Activated CD4-positive, alpha-beta memory T cell treated with anti-CD3 and anti-CD28 coated beads for 36 hours (primary cell): ENCODE data around the gene PHF21A. TPM values are rescaled to one million over a fixed set of nuclear protein-coding genes. Genes with fewer than 3 reads are reported as not detected.
"Not testable (repeated sequence)": the region's sequence is repeated elsewhere in the genome, so short reads cannot be mapped to it uniquely, and the experiment has no call there.

Experiments
- CTCF ChIA-PET: fragments of 350-600 bp; sonication (Branson Sonifier 250); formaldehyde crosslinking; loops from one replicate; lab custom pipeline; 2021; ENCODE audit warnings: antibody characterized with exemption, inconsistent platforms; lab: Charles Lee
- POLR2A ChIA-PET: fragments of 350-600 bp; sonication (Branson Sonifier 250); formaldehyde crosslinking; loops from one replicate; lab custom pipeline; 2021; ENCODE audit warnings: antibody characterized with exemption; lab: Charles Lee
- DNase-seq: peaks from one replicate; pipeline ENCODE4 v3.0.0-alpha.2; 2020
- H3K27ac Mint-ChIP-seq: one replicate; pipeline ENCODE4 v1.8.0; 2021; ENCODE audit warnings: mixed read lengths
- H3K27me3 Mint-ChIP-seq: one replicate; pipeline ENCODE4 v1.8.0; 2021; ENCODE audit warnings: mixed read lengths
- H3K36me3 Mint-ChIP-seq: one replicate; pipeline ENCODE4 v1.8.0; 2021; ENCODE audit warnings: mixed read lengths
- H3K4me1 Mint-ChIP-seq: one replicate; pipeline ENCODE4 v1.8.0; 2021; ENCODE audit warnings: low read depth, mixed read lengths
- H3K4me3 Mint-ChIP-seq: one replicate; pipeline ENCODE4 v1.8.0; 2021; ENCODE audit warnings: mild to moderate bottlenecking, mixed read lengths
- H3K9me3 Mint-ChIP-seq: one replicate; pipeline ENCODE4 v1.8.0; 2021; ENCODE audit warnings: mixed read lengths
- intact Hi-C: fragments of 100-400 bp; cut with micrococcal nuclease; formaldehyde crosslinking; loops from one replicate; pipeline ENCODE4 v1.15.1; 2023
- total RNA-seq, 2 experiments: library from RNA; stranded (reverse); gene quantifications; one replicate each; pipeline ENCODE4 v1.2.3, GENCODE V29; 2021

PHF21A gene
- total RNA-seq, 2 experiments from 2014 or later = 38.0 to 40.0 TPM

- intact Hi-C loops = no loop called here
- H3K9me3 Mint-ChIP-seq = no peaks in the 10 kb centered on the region
- H3K4me1 Mint-ChIP-seq = peaks cover 14% of the 10 kb centered on the region
- no peak for DNase-seq
- H3K4me3 Mint-ChIP-seq = no peak overlapping the region
- H3K36me3 Mint-ChIP-seq = no peaks in the 10 kb centered on the region
- ChIA-PET CTCF (no interaction called here), POLR2A (no interaction called here)
- H3K27ac Mint-ChIP-seq = no peak overlapping the region
- H3K27me3 Mint-ChIP-seq = no peaks in the 10 kb centered on the region
These were observed 123.7 kb downstream of the PHF21A start for GRCh38 chr11:45997599-45997998.

GRCh38 chr11:45995342-45995734 is 125.9 kb downstream of the PHF21A start:
- H3K4me1 Mint-ChIP-seq = peaks cover 19% of the 10 kb centered on the region
- H3K27me3 Mint-ChIP-seq = no peaks in the 10 kb centered on the region
- ChIA-PET CTCF (interaction anchor here (2.6 to 3.8 kb wide), 2 partner anchors 11 to 30 kb away, joined by 13 to 25 read pairs; no protein-coding TSS in a partner anchor), POLR2A (interaction anchor here (1.6 kb wide), 1 partner anchor 12 kb away, joined by 6 read pairs; no protein-coding TSS in a partner anchor)
- no peaks in the 10 kb centered on the region for H3K9me3 Mint-ChIP-seq
- no peak overlapping the region for H3K4me3 Mint-ChIP-seq
- no peak for DNase-seq
- no peaks in the 10 kb centered on the region for H3K36me3 Mint-ChIP-seq
- H3K27ac Mint-ChIP-seq = no peak overlapping the region
- intact Hi-C loops = no loop called here

GRCh38 chr11:45994371-45995341 is 126.6 kb downstream of the PHF21A start:
- peak; percentile 15 for DNase-seq

GRCh38 chr11:45993531-45994001 is 127.7 kb downstream of the PHF21A start:
- intact Hi-C loops = no loop called here
- Mint-ChIP-seq H3K27me3 (no peaks in the 10 kb centered on the region), H3K9me3 (no peaks in the 10 kb centered on the region), H3K4me3 (no peak overlapping the region), H3K36me3 (no peaks in the 10 kb centered on the region), H3K4me1 (peaks cover 21% of the 10 kb centered on the region), H3K27ac (no peak overlapping the region)
- ChIA-PET CTCF (interaction anchor here (0.8 to 3.8 kb wide), 6 partner anchors 8 to 151 kb away, joined by 3 to 25 read pairs (median 4); no protein-coding TSS in a partner anchor), POLR2A (interaction anchor here (1.3 kb wide), 1 partner anchor 11 kb away, joined by 5 read pairs; no protein-coding TSS in a partner anchor)
- DNase-seq = no peak

More at GRCh38 chr11:45994371-45995341, 126.6 kb downstream of the PHF21A start:
- H3K4me3 Mint-ChIP-seq = no peak overlapping the region
- no peaks in the 10 kb centered on the region for H3K27me3 Mint-ChIP-seq
- ChIA-PET POLR2A (interaction anchor here (1.3 to 1.6 kb wide), 2 partner anchors 12 kb away, joined by 5 to 6 read pairs; no protein-coding TSS in a partner anchor), CTCF (interaction anchor here (0.8 to 3.8 kb wide), 5 partner anchors 11 to 152 kb away, joined by 3 to 25 read pairs (median 5); no protein-coding TSS in a partner anchor)
- no peaks in the 10 kb centered on the region for H3K9me3 Mint-ChIP-seq
- no peaks in the 10 kb centered on the region for H3K36me3 Mint-ChIP-seq
- intact Hi-C loops = no loop called here
- H3K27ac Mint-ChIP-seq = no peak overlapping the region
- H3K4me1 Mint-ChIP-seq = peaks cover 21% of the 10 kb centered on the region

GRCh38 chr11:45988921-45989320 is 132.3 kb downstream of the PHF21A start:
- intact Hi-C loops = no loop called here
- Mint-ChIP-seq H3K4me3 (no peak overlapping the region), H3K36me3 (no peaks in the 10 kb centered on the region), H3K27me3 (no peaks in the 10 kb centered on the region), H3K4me1 (peaks cover 25% of the 10 kb centered on the region), H3K9me3 (no peaks in the 10 kb centered on the region), H3K27ac (no peak overlapping the region)
- POLR2A ChIA-PET = no interaction called here
- CTCF ChIA-PET = interaction anchor here (1.1 to 2.1 kb wide), 4 partner anchors 18 to 217 kb away, joined by 3 to 7 read pairs (median 4); no protein-coding TSS in a partner anchor
- no peak for DNase-seq

GRCh38 chr11:45985212-45985611 is 136.0 kb downstream of the PHF21A start:
- no peaks in the 10 kb centered on the region for H3K27me3 Mint-ChIP-seq
- ChIA-PET CTCF (no interaction called here), POLR2A (no interaction called here)
- no peaks in the 10 kb centered on the region for H3K9me3 Mint-ChIP-seq
- intact Hi-C loops = no loop called here
- H3K27ac Mint-ChIP-seq = peak overlapping the region; percentile 64
- no peak overlapping the region for H3K4me3 Mint-ChIP-seq
- no peak for DNase-seq
- H3K36me3 Mint-ChIP-seq = no peaks in the 10 kb centered on the region
- peaks cover 36% of the 10 kb centered on the region for H3K4me1 Mint-ChIP-seq

GRCh38 chr11:45984192-45984591 is 137.1 kb downstream of the PHF21A start:
- no peak overlapping the region for H3K27ac Mint-ChIP-seq
- H3K4me1 Mint-ChIP-seq = peaks cover 35% of the 10 kb centered on the region
- intact Hi-C loops = no loop called here
- no peaks in the 10 kb centered on the region for H3K27me3 Mint-ChIP-seq
- ChIA-PET CTCF (interaction anchor here (0.7 to 3.0 kb wide), 3 partner anchors 10 to 23 kb away, joined by 3 to 31 read pairs (median 11); no protein-coding TSS in a partner anchor), POLR2A (no interaction called here)
- H3K4me3 Mint-ChIP-seq = no peak overlapping the region
- H3K36me3 Mint-ChIP-seq = peaks cover 3% of the 10 kb centered on the region
- no peaks in the 10 kb centered on the region for H3K9me3 Mint-ChIP-seq
- DNase-seq = no peak

- H3K27ac Mint-ChIP-seq = peak overlapping the region; percentile 62
- POLR2A ChIA-PET = interaction anchor here (0.6 to 1.8 kb wide), 3 partner anchors 12 to 137 kb away, joined by 3 to 6 read pairs (median 3); no protein-coding TSS in a partner anchor
- CTCF ChIA-PET = interaction anchor here (0.7 to 3.0 kb wide), 4 partner anchors 11 to 325 kb away, joined by 3 to 31 read pairs (median 8); no protein-coding TSS in a partner anchor
- peaks cover 35% of the 10 kb centered on the region for H3K4me1 Mint-ChIP-seq
- DNase-seq = no peak
- intact Hi-C loops = no loop called here
- no peaks in the 10 kb centered on the region for H3K27me3 Mint-ChIP-seq
- no peaks in the 10 kb centered on the region for H3K9me3 Mint-ChIP-seq
- no peak overlapping the region for H3K4me3 Mint-ChIP-seq
- peaks cover 3% of the 10 kb centered on the region for H3K36me3 Mint-ChIP-seq
These were observed 137.8 kb downstream of the PHF21A start for GRCh38 chr11:45983471-45983845.

- ChIA-PET CTCF (interaction anchor here (1.2 to 3.0 kb wide), 5 partner anchors 9 to 325 kb away, joined by 3 to 31 read pairs (median 5); no protein-coding TSS in a partner anchor), POLR2A (interaction anchor here (1.0 to 1.8 kb wide), 3 partner anchors 11 to 17 kb away, joined by 3 to 6 read pairs (median 5); no protein-coding TSS in a partner anchor)
- peak; percentile 75 for DNase-seq
- peaks cover 4% of the 10 kb centered on the region for H3K36me3 Mint-ChIP-seq
- no peak overlapping the region for H3K4me3 Mint-ChIP-seq
- no peaks in the 10 kb centered on the region for H3K27me3 Mint-ChIP-seq
- peak overlapping the region; percentile 62 for H3K27ac Mint-ChIP-seq
- H3K9me3 Mint-ChIP-seq = no peaks in the 10 kb centered on the region
- intact Hi-C loops = no loop called here
- peaks cover 35% of the 10 kb centered on the region for H3K4me1 Mint-ChIP-seq
These were observed 138.4 kb downstream of the PHF21A start for GRCh38 chr11:45982656-45983470.

GRCh38 chr11:45981826-45982225 is 139.4 kb downstream of the PHF21A start:
- H3K4me1 Mint-ChIP-seq = peaks cover 35% of the 10 kb centered on the region
- intact Hi-C loops, H3K27ac Mint-ChIP-seq, H3K4me3 Mint-ChIP-seq, H3K36me3 Mint-ChIP-seq, POLR2A ChIA-PET, H3K9me3 Mint-ChIP-seq, DNase-seq, H3K27me3 Mint-ChIP-seq: not testable (repeated sequence)
- CTCF ChIA-PET = interaction anchor here (1.2 to 3.0 kb wide), 3 partner anchors 10 to 28 kb away, joined by 3 to 31 read pairs (median 3); no protein-coding TSS in a partner anchor

- Mint-ChIP-seq H3K9me3 (no peaks in the 10 kb centered on the region), H3K27me3 (no peaks in the 10 kb centered on the region), H3K36me3 (peaks cover 8% of the 10 kb centered on the region), H3K4me1 (no peaks in the 10 kb centered on the region), H3K27ac (no peak overlapping the region), H3K4me3 (no peak overlapping the region)
- CTCF ChIA-PET = interaction anchor here (2.1 kb wide), 1 partner anchor 10 kb away, joined by 20 read pairs; no protein-coding TSS in a partner anchor
- POLR2A ChIA-PET = no interaction called here
- no peak for DNase-seq
- intact Hi-C loops = no loop called here
These were observed 146.4 kb downstream of the PHF21A start for GRCh38 chr11:45974806-45975205.
